OCI-LY7 (cell line): ENCODE data around the gene CTSC.

ENCODE experiments used
- EZH2phosphoT487 ChIP-seq: fragments of 200-600 bp; sonication (generic); IDR thresholded peaks from 2 replicates; pipeline ENCODE4 v1.6.1; 2018; ENCODE audit warnings: low read depth, borderline replicate concordance, mild to moderate bottlenecking, mixed run types, antibody characterized with exemption, low read length, moderate library complexity, mixed read lengths
- TF ChIP-seq, protein P1 (sequence below): fragments of 200-600 bp; sonication (generic); conservative IDR thresholded peaks from 2 replicates; pipeline ENCODE4 v1.5.1; 2014; ENCODE audit warnings: mild to moderate bottlenecking, antibody characterized with exemption, low read length, moderate library complexity, mixed read lengths

DNA sequence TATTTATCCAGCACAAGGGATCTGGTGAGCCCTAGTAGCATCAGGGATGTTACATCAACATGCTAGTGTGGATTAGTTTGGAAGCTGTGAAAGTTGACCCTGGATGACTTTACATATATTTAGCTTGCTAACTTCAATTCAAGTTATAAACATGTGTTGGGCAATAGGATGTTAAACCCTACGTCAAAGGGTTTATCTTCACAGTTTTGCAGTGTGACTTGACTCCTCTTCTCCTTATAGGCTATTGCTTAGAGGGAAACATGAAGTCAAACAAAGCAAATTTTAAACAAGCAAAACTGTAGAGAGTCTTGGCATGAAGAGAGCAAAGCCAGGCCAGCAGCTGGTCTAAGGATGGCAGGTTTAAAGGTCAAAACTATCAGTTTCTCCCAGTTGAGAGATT, 11.3 kb upstream of the CTSC start:
- TF ChIP-seq, protein P1, sequence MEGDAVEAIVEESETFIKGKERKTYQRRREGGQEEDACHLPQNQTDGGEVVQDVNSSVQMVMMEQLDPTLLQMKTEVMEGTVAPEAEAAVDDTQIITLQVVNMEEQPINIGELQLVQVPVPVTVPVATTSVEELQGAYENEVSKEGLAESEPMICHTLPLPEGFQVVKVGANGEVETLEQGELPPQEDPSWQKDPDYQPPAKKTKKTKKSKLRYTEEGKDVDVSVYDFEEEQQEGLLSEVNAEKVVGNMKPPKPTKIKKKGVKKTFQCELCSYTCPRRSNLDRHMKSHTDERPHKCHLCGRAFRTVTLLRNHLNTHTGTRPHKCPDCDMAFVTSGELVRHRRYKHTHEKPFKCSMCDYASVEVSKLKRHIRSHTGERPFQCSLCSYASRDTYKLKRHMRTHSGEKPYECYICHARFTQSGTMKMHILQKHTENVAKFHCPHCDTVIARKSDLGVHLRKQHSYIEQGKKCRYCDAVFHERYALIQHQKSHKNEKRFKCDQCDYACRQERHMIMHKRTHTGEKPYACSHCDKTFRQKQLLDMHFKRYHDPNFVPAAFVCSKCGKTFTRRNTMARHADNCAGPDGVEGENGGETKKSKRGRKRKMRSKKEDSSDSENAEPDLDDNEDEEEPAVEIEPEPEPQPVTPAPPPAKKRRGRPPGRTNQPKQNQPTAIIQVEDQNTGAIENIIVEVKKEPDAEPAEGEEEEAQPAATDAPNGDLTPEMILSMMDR = no peak
- TF ChIP-seq EZH2phosphoT487 = no peak
